Colonic mucosa (tissue), 4 donors: ENCODE measurements around the gene ALKBH7. TPM values are rescaled to one million over a fixed set of nuclear protein-coding genes. Genes with fewer than 3 reads are reported as not detected.

Source experiments
- DNase-seq: peaks from one replicate; pipeline ENCODE4 v3.0.0-alpha.2; 2020
- H3K27ac ChIP-seq: fragments of 200-600 bp; one replicate; pipeline ENCODE4 v1.8.0; 2021
- H3K27me3 ChIP-seq: fragments of 200-600 bp; one replicate; pipeline ENCODE4 v1.8.0; 2021
- H3K36me3 ChIP-seq: fragments of 200-600 bp; one replicate; pipeline ENCODE4 v1.8.0; 2021
- H3K4me1 ChIP-seq: fragments of 200-600 bp; one replicate; pipeline ENCODE4 v1.8.0; 2021; ENCODE audit warnings: mild to moderate bottlenecking
- H3K4me3 ChIP-seq: fragments of 200-600 bp; one replicate; pipeline ENCODE4 v1.8.0; 2021
- H3K9ac ChIP-seq, 2 donors: one replicate each; pipeline ENCODE4 v1.7.0; 2013; ENCODE audit warnings: control low read depth in 2 of 2, low read depth in 2 of 2, low read length in 2 of 2
- H3K9me3 ChIP-seq: fragments of 200-600 bp; one replicate; pipeline ENCODE4 v1.8.0; 2021
- CTCF ChIP-seq: fragments of 200-600 bp; IDR thresholded peaks from one replicate; pipeline ENCODE4 v1.8.0; 2022; ENCODE audit warnings: antibody characterized with exemption, mild to moderate bottlenecking
- intact Hi-C: fragments of 100-400 bp; cut with DNase I; formaldehyde crosslinking; loops from one replicate; pipeline ENCODE4 v1.14.1; 2022
- total RNA-seq, 2 donors: library from RNA; stranded (reverse); fragmentation: NEBNext Ultra II Directional in 1 of 2; extraction: Animal tissue kit (Norgen Biotek cat#: 25700) in 1 of 2; gene quantifications; one replicate each; pipeline ENCODE4 v1.2.1, GENCODE V29; 2021
- donor health status: healthy.
- donor health status: DM: no; HTN: no; CAD: no.
- donor health status: DM: no; HTN: no; CAD: no.

The ALKBH7 gene
- total RNA-seq, result 100 to 1,000 TPM; 135 to 150 TPM

GRCh38 chr19:6372594-6373095 lies at the start of gene ALKBH7:
Gene ALKBH7, plus strand, starts transcription at chr19:6372794. Its CDS starts 27 bp downstream, at chr19:6372821.
- no peaks in the 10 kb centered on the region for H3K4me1 ChIP-seq
- no peaks in the 10 kb centered on the region for H3K27me3 ChIP-seq
- no peak for TF ChIP-seq CTCF
- peak within 1 kb of the TSS; percentile 89 to 99 for H3K9ac ChIP-seq
- intact Hi-C loops, result no loop called here
- no peaks in the 10 kb centered on the region for H3K9me3 ChIP-seq
- peak within 1 kb of the TSS; percentile 82 for H3K4me3 ChIP-seq
- peak within 1 kb of the TSS; percentile 97 for H3K27ac ChIP-seq
- DNase-seq, result peak; percentile 99
- H3K36me3 ChIP-seq, result no peaks in the 10 kb centered on the region

- Histone ChIP-seq H3K27me3 (no peaks in the 10 kb centered on the region), H3K4me3 (no peak overlapping the region), H3K36me3 (no peaks in the 10 kb centered on the region), H3K27ac (no peak overlapping the region), H3K4me1 (no peaks in the 10 kb centered on the region), H3K9me3 (no peaks in the 10 kb centered on the region), H3K9ac (no peak overlapping the region)
- intact Hi-C loops, result no loop called here
- TF ChIP-seq CTCF, result no peak
- no peak for DNase-seq
These were observed 47.8 kb upstream of the ALKBH7 start for GRCh38 chr19:6324757-6325156.

GRCh38 chr19:6325614-6326013 lies 47.0 kb upstream of the ALKBH7 start:
- Histone ChIP-seq H3K36me3 (no peaks in the 10 kb centered on the region), H3K27ac (no peak overlapping the region), H3K9ac (no peak overlapping the region), H3K9me3 (no peaks in the 10 kb centered on the region), H3K27me3 (no peaks in the 10 kb centered on the region), H3K4me1 (no peaks in the 10 kb centered on the region), H3K4me3 (no peak overlapping the region)
- intact Hi-C loops, result no loop called here
- TF ChIP-seq CTCF, result no peak
- no peak for DNase-seq

- no peak for DNase-seq
- no peaks in the 10 kb centered on the region for H3K27me3 ChIP-seq
- intact Hi-C loops, result no loop called here
- no peak overlapping the region for H3K4me3 ChIP-seq
- H3K4me1 ChIP-seq, result no peaks in the 10 kb centered on the region
- no peak for TF ChIP-seq CTCF
- H3K36me3 ChIP-seq, result no peaks in the 10 kb centered on the region
- no peak overlapping the region for H3K27ac ChIP-seq
- no peaks in the 10 kb centered on the region for H3K9me3 ChIP-seq
- no peak overlapping the region for H3K9ac ChIP-seq
These were observed 45.8 kb upstream of the ALKBH7 start for GRCh38 chr19:6326815-6327214.

- no peak for DNase-seq
- H3K4me3 ChIP-seq, result no peak within 1 kb of the TSS
- H3K9ac ChIP-seq, result no peak within 1 kb of the TSS
- no peaks in the 10 kb centered on the region for H3K4me1 ChIP-seq
- no peak for TF ChIP-seq CTCF
- no peaks in the 10 kb centered on the region for H3K9me3 ChIP-seq
- H3K36me3 ChIP-seq, result no peaks in the 10 kb centered on the region
- no peaks in the 10 kb centered on the region for H3K27me3 ChIP-seq
- no peak within 1 kb of the TSS for H3K27ac ChIP-seq
- intact Hi-C loops, result no loop called here
These were observed 39.2 kb upstream of the ALKBH7 start, which contains the start of gene ACER1 for GRCh38 chr19:6333439-6333838. Gene ACER1, minus strand, starts transcription at chr19:6333612. Its CDS starts 61 bp downstream, at chr19:6333551.
